C4-2B (cell line): ENCODE results near the gene IWS1.

Experiments
- H3K27ac ChIP-seq: fragments of 450-650 bp; 2 replicates; pipeline ENCODE4 v1.5.1; 2017
- CTCF ChIP-seq: fragments of 450-650 bp; conservative IDR thresholded peaks from 2 replicates; pipeline ENCODE4 v1.5.1; 2017; ENCODE audit warnings: mild to moderate bottlenecking
- ZFX ChIP-seq: fragments of 450-650 bp; IDR thresholded peaks from 2 replicates; pipeline ENCODE4 v1.6.1; 2017

IWS1 gene

GRCh38 chr2:127482031-127482430, 44.3 kb downstream of the IWS1 start:
- H3K27ac ChIP-seq: no peak overlapping the region
- TF ChIP-seq CTCF (no peak), ZFX (no peak)

GRCh38 chr2:127479866-127480743, 46.2 kb downstream of the IWS1 start:
- no peak overlapping the region for H3K27ac ChIP-seq
- TF ChIP-seq ZFX (no peak), CTCF (no peak)

- H3K27ac ChIP-seq: no peak overlapping the region
- TF ChIP-seq ZFX (no peak), CTCF (peak; percentile 80)
Measured at GRCh38 chr2:127479219-127479825, 47.0 kb downstream of the IWS1 start.

- no peak overlapping the region for H3K27ac ChIP-seq
- TF ChIP-seq ZFX (no peak), CTCF (no peak)
Measured at GRCh38 chr2:127475788-127476187, 50.5 kb downstream of the IWS1 start.

GRCh38 chr2:127472268-127472667, 54.0 kb downstream of the IWS1 start:
- TF ChIP-seq ZFX (no peak), CTCF (no peak)

GRCh38 chr2:127471286-127471988, 54.9 kb downstream of the IWS1 start:
- TF ChIP-seq ZFX (no peak), CTCF (no peak)
- no peak overlapping the region for H3K27ac ChIP-seq

More at GRCh38 chr2:127472268-127472667, 54.0 kb downstream of the IWS1 start:
- H3K27ac ChIP-seq: no peak overlapping the region

GRCh38 chr2:127469974-127470373, 56.3 kb downstream of the IWS1 start:
- H3K27ac ChIP-seq: no peak overlapping the region
- no peak for TF ChIP-seq CTCF
- no peak for TF ChIP-seq ZFX
